CD4-positive, CD25-positive, alpha-beta regulatory T cell (primary cell): ENCODE measurements around the gene CSMD2. TPM values are rescaled to one million over a fixed set of nuclear protein-coding genes. Genes with fewer than 3 reads are reported as not detected.

Experiments
- ATAC-seq, 2 donors: fragments of 150-1000 bp; cut with Tn5 transposase; one replicate each; pipeline ENCODE4 v1.10.0; 2021; ENCODE audit warnings: low read depth in 2 of 2, moderate number of reproducible peaks in 2 of 2, moderate library complexity in 1 of 2
- DNase-seq, 3 donors: peaks; one replicate each; pipeline versions ENCODE4 v3.0.0 to v3.0.0-alpha.2; 2012 to 2022; ENCODE audit warnings: mixed read lengths in 1 of 3
- H3K27ac ChIP-seq: one replicate; pipeline ENCODE4 v1.7.0; 2013; ENCODE audit warnings: mild to moderate bottlenecking, low read length; ENCODE audit not compliant: insufficient read depth, poor library complexity, severe bottlenecking
- H3K27me3 ChIP-seq: one replicate; pipeline ENCODE4 v1.7.0; 2013; ENCODE audit warnings: low read length; ENCODE audit not compliant: control insufficient read depth, insufficient read depth
- H3K36me3 ChIP-seq: one replicate; pipeline ENCODE4 v1.7.0; 2013; ENCODE audit warnings: mild to moderate bottlenecking, low read length, moderate library complexity; ENCODE audit not compliant: control insufficient read depth, insufficient read depth
- H3K4me1 ChIP-seq: 2 replicates; pipeline ENCODE4 v1.7.0; 2013; ENCODE audit warnings: mild to moderate bottlenecking, low read length; ENCODE audit not compliant: insufficient read depth, control insufficient read depth, poor library complexity, severe bottlenecking
- H3K4me3 ChIP-seq: one replicate; pipeline ENCODE4 v1.7.0; 2013; ENCODE audit warnings: low read depth, mild to moderate bottlenecking, low read length, moderate library complexity
- H3K9me3 ChIP-seq, 2 experiments: 1 replicate in 1 of 2; 2 replicates in 1 of 2; pipeline ENCODE4 v1.7.0; 2013; ENCODE audit warnings: low read length in 2 of 2, mild to moderate bottlenecking in 1 of 2, moderate library complexity in 1 of 2; ENCODE audit not compliant: control insufficient read depth in 2 of 2
- H3K27ac Mint-ChIP-seq, 3 donors: one replicate each; pipeline ENCODE4 v1.8.0; 2020 to 2022; ENCODE audit warnings: mild to moderate bottlenecking in 3 of 3, mixed read lengths in 3 of 3, moderate library complexity in 2 of 3
- H3K27me3 Mint-ChIP-seq: one replicate; pipeline ENCODE4 v1.8.0; 2022; ENCODE audit warnings: mild to moderate bottlenecking, mixed read lengths
- H3K36me3 Mint-ChIP-seq: one replicate; pipeline ENCODE4 v1.8.0; 2020; ENCODE audit warnings: mixed read lengths
- H3K4me1 Mint-ChIP-seq, 4 donors: one replicate each; pipeline ENCODE4 v1.8.0; 2020 to 2022; ENCODE audit warnings: mixed read lengths in 4 of 4, mild to moderate bottlenecking in 1 of 4
- H3K4me3 Mint-ChIP-seq, 4 donors: one replicate each; pipeline ENCODE4 v1.8.0; 2020 to 2022; ENCODE audit warnings: mild to moderate bottlenecking in 4 of 4, mixed read lengths in 4 of 4, moderate library complexity in 3 of 4
- H3K9me3 Mint-ChIP-seq, 7 donors: one replicate each; pipeline ENCODE4 v1.8.0; 2020 to 2022; ENCODE audit warnings: mixed read lengths in 7 of 7, mild to moderate bottlenecking in 3 of 7, moderate library complexity in 2 of 7
- polyA plus RNA-seq, 4 donors: library from polyadenylated mRNA; unstranded; fragments of 300-500 nt; fragmentation: Illumina TruSeq; gene quantifications; one replicate each; pipeline ENCODE4 v1.2.3, GENCODE V29; 2021
- total RNA-seq: library from RNA; stranded (reverse); gene quantifications from one replicate; pipeline ENCODE4 v1.2.3, GENCODE V29; 2022

The CSMD2 gene
- total and polyA plus RNA-seq, 5 donors from 2014 or later: not detected

- Mint-ChIP-seq H3K4me1 (no peaks in the 10 kb centered on the region), H3K27ac (no peak overlapping the region), H3K9me3 (no peaks in the 10 kb centered on the region), H3K27me3 (no peaks in the 10 kb centered on the region), H3K36me3 (no peaks in the 10 kb centered on the region), H3K4me3 (no peak overlapping the region)
- no peak for DNase-seq
- no peak for ATAC-seq
- Histone ChIP-seq H3K4me1 (no peaks in the 10 kb centered on the region), H3K36me3 (no peaks in the 10 kb centered on the region), H3K27ac (no peak overlapping the region), H3K27me3 (no peaks in the 10 kb centered on the region), H3K9me3 (no peaks in the 10 kb centered on the region), H3K4me3 (no peak overlapping the region)
Observed at GRCh38 chr1:33653226-33653625, 511.8 kb downstream of the CSMD2 start.

GRCh38 chr1:33650708-33651107 is 514.3 kb downstream of the CSMD2 start:
- Histone ChIP-seq H3K27ac (no peak overlapping the region), H3K4me1 (no peaks in the 10 kb centered on the region), H3K9me3 (no peaks in the 10 kb centered on the region), H3K27me3 (no peaks in the 10 kb centered on the region), H3K36me3 (no peaks in the 10 kb centered on the region), H3K4me3 (no peak overlapping the region)
- H3K27ac Mint-ChIP-seq: no peak overlapping the region
- H3K4me3 Mint-ChIP-seq: no peak overlapping the region
- no peaks in the 10 kb centered on the region for H3K36me3 Mint-ChIP-seq
- DNase-seq (no peak), ATAC-seq (no peak)
- no peaks in the 10 kb centered on the region for H3K4me1 Mint-ChIP-seq
- no peaks in the 10 kb centered on the region for H3K27me3 Mint-ChIP-seq
- no peaks in the 10 kb centered on the region for H3K9me3 Mint-ChIP-seq

- ATAC-seq: no peak
- Histone ChIP-seq H3K27ac (no peak overlapping the region), H3K4me3 (no peak overlapping the region), H3K27me3 (no peaks in the 10 kb centered on the region), H3K36me3 (no peaks in the 10 kb centered on the region), H3K4me1 (no peaks in the 10 kb centered on the region), H3K9me3 (no peaks in the 10 kb centered on the region)
- no peaks in the 10 kb centered on the region for H3K4me1 Mint-ChIP-seq
- H3K9me3 Mint-ChIP-seq: no peaks in the 10 kb centered on the region
- H3K36me3 Mint-ChIP-seq: no peaks in the 10 kb centered on the region
- no peak overlapping the region for H3K4me3 Mint-ChIP-seq
- DNase-seq: no peak
- no peak overlapping the region for H3K27ac Mint-ChIP-seq
- H3K27me3 Mint-ChIP-seq: no peaks in the 10 kb centered on the region
Observed at GRCh38 chr1:33649759-33650158, 515.3 kb downstream of the CSMD2 start.

- Mint-ChIP-seq H3K4me1 (no peaks in the 10 kb centered on the region), H3K36me3 (no peaks in the 10 kb centered on the region), H3K27ac (no peak overlapping the region), H3K4me3 (no peak overlapping the region), H3K27me3 (peaks cover 8% of the 10 kb centered on the region), H3K9me3 (peaks cover 0 to 2% (median 0%) of the 10 kb centered on the region in 7 donors)
- Histone ChIP-seq H3K27ac (no peak overlapping the region), H3K9me3 (no peaks in the 10 kb centered on the region), H3K27me3 (no peaks in the 10 kb centered on the region), H3K36me3 (no peaks in the 10 kb centered on the region), H3K4me1 (no peaks in the 10 kb centered on the region), H3K4me3 (no peak overlapping the region)
- ATAC-seq (no peak), DNase-seq (no peak)
Observed at GRCh38 chr1:33643216-33643615, 521.8 kb downstream of the CSMD2 start.

- Histone ChIP-seq H3K4me1 (no peaks in the 10 kb centered on the region), H3K27me3 (no peaks in the 10 kb centered on the region), H3K9me3 (no peaks in the 10 kb centered on the region), H3K36me3 (no peaks in the 10 kb centered on the region), H3K4me3 (no peak overlapping the region), H3K27ac (no peak overlapping the region)
- H3K9me3 Mint-ChIP-seq: peaks cover 0 to 2% (median 0%) of the 10 kb centered on the region in 7 donors
- no peaks in the 10 kb centered on the region for H3K4me1 Mint-ChIP-seq
- no peaks in the 10 kb centered on the region for H3K36me3 Mint-ChIP-seq
- ATAC-seq (no peak), DNase-seq (peak in 1 of 3 donors; percentile 17)
- no peak overlapping the region for H3K27ac Mint-ChIP-seq
- peaks cover 14% of the 10 kb centered on the region for H3K27me3 Mint-ChIP-seq
- no peak overlapping the region for H3K4me3 Mint-ChIP-seq
Observed at GRCh38 chr1:33641104-33641830, 523.8 kb downstream of the CSMD2 start.

- H3K36me3 ChIP-seq: no peaks in the 10 kb centered on the region
- no peak for ATAC-seq
- H3K27ac ChIP-seq: no peak overlapping the region
- Mint-ChIP-seq H3K36me3 (no peaks in the 10 kb centered on the region), H3K27me3 (peaks cover 14% of the 10 kb centered on the region), H3K4me3 (no peak overlapping the region), H3K4me1 (no peaks in the 10 kb centered on the region), H3K9me3 (peaks cover 0 to 2% (median 0%) of the 10 kb centered on the region in 7 donors), H3K27ac (no peak overlapping the region)
- no peak for DNase-seq
- H3K9me3 ChIP-seq: no peaks in the 10 kb centered on the region
- no peak overlapping the region for H3K4me3 ChIP-seq
- no peaks in the 10 kb centered on the region for H3K27me3 ChIP-seq
- no peaks in the 10 kb centered on the region for H3K4me1 ChIP-seq
Observed at GRCh38 chr1:33640114-33640660, 524.8 kb downstream of the CSMD2 start.

GRCh38 chr1:33637846-33638440 is 527.1 kb downstream of the CSMD2 start:
- Histone ChIP-seq H3K27ac (no peak overlapping the region), H3K36me3 (no peaks in the 10 kb centered on the region), H3K9me3 (no peaks in the 10 kb centered on the region), H3K4me3 (no peak overlapping the region), H3K4me1 (peaks cover 5% of the 10 kb centered on the region), H3K27me3 (no peaks in the 10 kb centered on the region)
- H3K27ac Mint-ChIP-seq: peak overlapping the region in 1 of 3 donors; percentile 18
- H3K27me3 Mint-ChIP-seq: peaks cover 14% of the 10 kb centered on the region
- ATAC-seq (no peak), DNase-seq (no peak)
- peaks cover 0 to 8% (median 2%) of the 10 kb centered on the region in 4 donors for H3K4me1 Mint-ChIP-seq
- no peaks in the 10 kb centered on the region for H3K36me3 Mint-ChIP-seq
- H3K9me3 Mint-ChIP-seq: peaks cover 0 to 2% (median 0%) of the 10 kb centered on the region in 7 donors
- no peak overlapping the region for H3K4me3 Mint-ChIP-seq
